ENCODE measurements around the gene C5.

C5 gene

DNA sequence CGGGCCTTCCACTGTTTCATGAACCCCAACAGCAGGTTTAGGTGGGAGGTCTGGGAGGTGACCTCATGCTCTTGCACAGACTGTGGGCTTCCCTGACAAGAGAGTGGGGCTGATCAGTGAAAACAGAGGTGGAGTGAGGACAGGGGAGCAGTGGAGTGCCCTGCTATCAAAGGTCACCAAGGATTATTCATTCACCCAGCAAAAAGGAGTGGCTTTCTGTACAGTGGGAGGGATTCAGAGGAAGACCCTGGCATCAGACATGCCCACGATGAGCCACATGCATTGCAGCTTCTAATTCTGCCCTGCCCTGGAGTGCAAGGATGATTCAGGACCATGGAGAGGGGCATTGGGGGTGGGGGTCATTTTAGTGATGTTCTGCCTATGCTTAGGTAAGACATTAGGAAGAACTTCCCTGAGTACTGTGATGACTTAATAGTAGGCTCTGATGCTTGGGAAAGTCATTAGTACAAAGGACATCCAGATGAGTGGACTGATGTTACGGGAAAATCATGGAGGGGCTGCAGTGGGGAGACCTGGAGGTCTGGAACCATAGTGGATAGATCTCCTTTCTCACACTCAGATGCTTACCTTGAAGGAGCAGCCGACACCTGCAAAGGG lies 136.3 kb downstream of the C5 start:
- in situ Hi-C loops (cut with HindIII; ENCODE audit: low sequenced_read_pairs): no loop called here
- no peak for DNase-seq (ENCODE audit: low read depth)
- H3K4me3 ChIP-seq (ENCODE audit: low read depth, low read length): no peak overlapping the region
- TF ChIP-seq, protein P1, sequence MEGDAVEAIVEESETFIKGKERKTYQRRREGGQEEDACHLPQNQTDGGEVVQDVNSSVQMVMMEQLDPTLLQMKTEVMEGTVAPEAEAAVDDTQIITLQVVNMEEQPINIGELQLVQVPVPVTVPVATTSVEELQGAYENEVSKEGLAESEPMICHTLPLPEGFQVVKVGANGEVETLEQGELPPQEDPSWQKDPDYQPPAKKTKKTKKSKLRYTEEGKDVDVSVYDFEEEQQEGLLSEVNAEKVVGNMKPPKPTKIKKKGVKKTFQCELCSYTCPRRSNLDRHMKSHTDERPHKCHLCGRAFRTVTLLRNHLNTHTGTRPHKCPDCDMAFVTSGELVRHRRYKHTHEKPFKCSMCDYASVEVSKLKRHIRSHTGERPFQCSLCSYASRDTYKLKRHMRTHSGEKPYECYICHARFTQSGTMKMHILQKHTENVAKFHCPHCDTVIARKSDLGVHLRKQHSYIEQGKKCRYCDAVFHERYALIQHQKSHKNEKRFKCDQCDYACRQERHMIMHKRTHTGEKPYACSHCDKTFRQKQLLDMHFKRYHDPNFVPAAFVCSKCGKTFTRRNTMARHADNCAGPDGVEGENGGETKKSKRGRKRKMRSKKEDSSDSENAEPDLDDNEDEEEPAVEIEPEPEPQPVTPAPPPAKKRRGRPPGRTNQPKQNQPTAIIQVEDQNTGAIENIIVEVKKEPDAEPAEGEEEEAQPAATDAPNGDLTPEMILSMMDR (IDR thresholded peaks at IDR 0.05; ENCODE audit: low read depth, low read length, missing control alignments): no peak

DNA sequence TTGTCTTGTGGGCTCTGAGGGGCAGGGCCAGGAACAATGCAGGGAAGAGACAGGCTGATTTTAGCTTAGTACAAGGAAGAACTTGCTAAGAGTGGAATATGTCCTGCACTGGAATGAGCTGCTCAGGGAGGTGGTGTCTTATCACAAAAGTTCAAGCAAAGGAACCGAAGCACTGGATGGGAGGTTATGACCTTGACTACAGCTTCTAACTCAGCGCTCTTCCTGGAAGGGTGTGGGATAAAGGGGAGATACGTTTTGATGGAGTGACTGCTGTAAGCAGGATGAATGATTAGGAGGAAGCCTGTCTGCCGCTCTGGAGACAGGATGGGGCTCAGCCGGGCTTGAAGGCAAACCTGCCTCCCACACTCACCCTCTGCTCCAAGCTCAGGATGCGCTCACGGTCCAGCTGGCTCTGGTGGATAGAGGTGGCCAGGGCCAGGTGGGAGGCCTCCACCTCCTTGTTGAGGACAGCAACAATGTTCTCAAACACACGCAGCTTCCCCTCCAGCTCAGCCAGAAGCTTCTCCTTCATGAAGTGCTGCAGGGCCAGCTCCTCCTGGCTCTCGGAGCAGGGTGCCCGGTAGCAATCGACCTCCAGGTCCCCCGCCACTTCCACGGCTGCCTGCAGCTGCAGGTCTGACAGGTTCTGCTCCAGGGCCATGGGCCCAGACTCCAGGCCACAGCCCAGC lies 137.0 kb downstream of the C5 start:
- no peak overlapping the region for H3K4me3 ChIP-seq (ENCODE audit: low read depth, low read length)
- TF ChIP-seq, protein P1 (IDR thresholded peaks at IDR 0.05; ENCODE audit: low read depth, low read length, missing control alignments): no peak
- in situ Hi-C loops (cut with HindIII; ENCODE audit: low sequenced_read_pairs): no loop called here
- DNase-seq (ENCODE audit: low read depth): no peak

DNA sequence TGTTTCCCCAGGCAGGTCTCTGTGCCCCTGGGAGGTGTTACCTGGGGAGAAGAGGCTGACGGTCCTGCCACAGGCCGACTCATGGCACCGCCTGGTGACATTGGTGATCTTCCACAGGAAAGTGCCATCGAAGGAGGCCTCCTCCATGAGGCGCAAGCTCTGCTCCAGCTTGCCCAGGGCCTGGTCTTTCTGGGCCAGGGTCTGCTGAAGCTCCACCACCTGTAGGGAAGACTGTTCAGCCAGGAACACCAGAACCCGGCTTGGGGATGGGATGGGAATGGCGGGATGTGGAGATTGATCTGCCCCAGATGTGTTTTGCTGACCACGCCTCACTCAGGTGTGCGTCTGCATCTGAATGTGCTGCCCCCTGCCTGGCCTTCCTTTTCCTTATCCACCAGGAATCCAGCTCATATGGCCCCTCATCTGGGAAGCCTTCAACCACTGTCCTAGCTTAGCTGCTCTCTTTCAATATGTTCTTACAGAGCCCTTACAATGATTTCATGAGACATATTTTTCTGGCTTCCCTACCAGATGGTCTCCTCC lies 138.7 kb downstream of the C5 start:
- no peak overlapping the region for H3K4me3 ChIP-seq (ENCODE audit: low read depth, low read length)
- TF ChIP-seq, protein P1 (IDR thresholded peaks at IDR 0.05; ENCODE audit: low read depth, low read length, missing control alignments): no peak
- no peak for DNase-seq (ENCODE audit: low read depth)
- in situ Hi-C loops (cut with HindIII; ENCODE audit: low sequenced_read_pairs): no loop called here

DNA sequence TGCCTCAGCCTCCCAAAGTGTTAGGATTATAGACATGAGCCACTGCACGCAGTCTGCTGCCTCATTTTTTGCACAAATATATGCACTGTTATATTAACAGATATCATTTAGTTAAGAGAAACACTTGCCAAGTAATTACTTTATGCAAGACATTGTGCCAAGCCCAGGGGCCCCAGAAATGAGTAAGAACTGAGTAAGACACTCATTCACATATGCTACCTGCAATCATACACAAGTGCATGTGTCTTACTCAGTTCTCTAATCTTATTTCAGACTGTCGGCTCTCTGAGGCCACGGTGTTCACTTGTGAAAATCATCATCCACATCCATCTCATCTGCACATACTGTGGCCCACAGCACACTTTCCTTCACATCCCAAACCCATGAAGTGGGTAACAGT lies 139.4 kb downstream of the C5 start:
- TF ChIP-seq, protein P1 (IDR thresholded peaks at IDR 0.05; ENCODE audit: low read depth, low read length, missing control alignments): no peak
- DNase-seq (ENCODE audit: low read depth): no peak
- no peak overlapping the region for H3K4me3 ChIP-seq (ENCODE audit: low read depth, low read length)
- in situ Hi-C loops (cut with HindIII; ENCODE audit: low sequenced_read_pairs): no loop called here

DNA sequence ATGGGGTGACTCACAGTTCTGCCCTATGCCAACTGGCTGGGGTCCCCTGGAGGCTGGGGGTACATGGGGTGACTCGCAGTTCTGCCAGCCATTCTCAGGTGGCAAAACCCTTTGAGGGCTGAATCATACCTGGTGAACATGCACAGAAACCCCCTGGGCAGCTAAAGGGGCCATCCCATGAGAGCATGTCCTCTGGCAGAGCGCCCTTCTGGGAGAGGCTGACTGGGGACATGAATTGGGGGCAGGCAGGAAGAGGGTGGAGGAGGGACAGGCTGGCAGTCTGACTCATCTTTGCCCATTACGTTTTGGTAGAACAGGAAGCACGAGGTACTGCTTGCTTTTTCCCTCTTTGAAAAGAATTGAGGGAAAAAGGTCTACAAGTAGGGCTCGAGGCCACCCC lies 140.2 kb downstream of the C5 start:
- in situ Hi-C loops (cut with HindIII; ENCODE audit: low sequenced_read_pairs): no loop called here
- no peak overlapping the region for H3K4me3 ChIP-seq (ENCODE audit: low read depth, low read length)
- DNase-seq (ENCODE audit: low read depth): no peak
- TF ChIP-seq, protein P1 (IDR thresholded peaks at IDR 0.05; ENCODE audit: low read depth, low read length, missing control alignments): no peak

DNA sequence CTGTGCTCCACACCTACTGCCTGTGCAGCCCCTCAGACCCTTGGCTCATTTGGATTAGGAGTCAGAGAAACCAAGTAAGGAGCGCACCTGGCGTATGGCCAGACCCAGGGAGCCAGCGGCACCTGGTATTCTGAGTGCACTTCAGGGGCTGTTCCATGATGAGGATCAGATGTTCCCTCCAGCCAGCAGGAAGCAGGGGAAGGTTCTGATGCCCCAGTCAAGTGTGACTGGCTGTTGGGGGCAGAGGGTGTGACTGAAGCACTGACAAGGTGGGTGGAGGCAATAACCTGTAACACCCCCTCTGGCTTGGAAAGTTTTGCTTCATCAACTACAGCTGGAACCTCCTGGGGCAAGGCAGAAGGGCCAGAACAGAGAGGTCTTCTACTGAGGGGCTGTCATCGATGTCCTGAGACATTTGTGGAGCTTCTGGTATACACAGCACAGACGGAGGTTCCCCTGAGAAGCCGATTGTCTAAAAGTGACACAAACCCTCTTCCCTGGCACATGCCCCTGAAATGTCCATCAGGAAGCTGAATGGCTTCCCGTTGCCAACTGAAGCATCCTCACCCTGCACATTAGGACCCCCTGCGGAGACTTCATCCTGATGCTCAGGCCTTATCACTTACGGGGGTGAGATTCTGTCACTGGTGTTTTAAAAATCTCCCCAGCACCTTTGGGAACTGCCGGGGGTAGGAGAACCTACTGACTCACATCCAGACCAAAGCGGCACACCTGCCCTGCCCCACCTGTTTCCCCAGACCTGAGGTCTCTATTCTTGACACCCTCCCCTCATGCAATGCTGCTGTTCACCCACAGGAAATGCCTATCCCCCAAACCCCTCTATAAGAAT lies 144.5 kb downstream of the C5 start:
- in situ Hi-C loops (cut with HindIII; ENCODE audit: low sequenced_read_pairs): no loop called here
- TF ChIP-seq, protein P1 (IDR thresholded peaks at IDR 0.05; ENCODE audit: low read depth, low read length, missing control alignments): no peak
- no peak for DNase-seq (ENCODE audit: low read depth)
- no peak overlapping the region for H3K4me3 ChIP-seq (ENCODE audit: low read depth, low read length)
